Measurements from ENCODE around the gene GRM2. TPM values are rescaled to one million over a fixed set of nuclear protein-coding genes. Genes with fewer than 3 reads are reported as not detected.

The GRM2 gene
- 0.40 TPM for total RNA-seq

GRCh38 chr3:51706788-51707731 is at the start of gene GRM2:
Gene GRM2, plus strand, starts transcription at chr3:51707068. Its CDS starts 1,916 bp downstream, at chr3:51708984.
- ATAC-seq (peak; percentile 91), DNase-seq (ENCODE audit: low spot score) (peak; percentile 84)
- intact Hi-C loops (cut with DNase I), result no loop called here

- no peak for ATAC-seq
- no peak for DNase-seq (ENCODE audit: low spot score)
- intact Hi-C loops (cut with DNase I), result no loop called here
Measured at GRCh38 chr3:51657234-51657633, 49.6 kb upstream of the GRM2 start.

- no peak for ATAC-seq
- intact Hi-C loops (cut with DNase I), result no loop called here
- DNase-seq (ENCODE audit: low spot score), result no peak
Measured at GRCh38 chr3:51659942-51660341, 46.9 kb upstream of the GRM2 start.

GRCh38 chr3:51662456-51662855 is 44.4 kb upstream of the GRM2 start:
- intact Hi-C loops (cut with DNase I), result no loop called here
- ATAC-seq (no peak), DNase-seq (ENCODE audit: low spot score) (no peak)

GRCh38 chr3:51668756-51669155 is 38.1 kb upstream of the GRM2 start:
- no peak for ATAC-seq

DNA sequence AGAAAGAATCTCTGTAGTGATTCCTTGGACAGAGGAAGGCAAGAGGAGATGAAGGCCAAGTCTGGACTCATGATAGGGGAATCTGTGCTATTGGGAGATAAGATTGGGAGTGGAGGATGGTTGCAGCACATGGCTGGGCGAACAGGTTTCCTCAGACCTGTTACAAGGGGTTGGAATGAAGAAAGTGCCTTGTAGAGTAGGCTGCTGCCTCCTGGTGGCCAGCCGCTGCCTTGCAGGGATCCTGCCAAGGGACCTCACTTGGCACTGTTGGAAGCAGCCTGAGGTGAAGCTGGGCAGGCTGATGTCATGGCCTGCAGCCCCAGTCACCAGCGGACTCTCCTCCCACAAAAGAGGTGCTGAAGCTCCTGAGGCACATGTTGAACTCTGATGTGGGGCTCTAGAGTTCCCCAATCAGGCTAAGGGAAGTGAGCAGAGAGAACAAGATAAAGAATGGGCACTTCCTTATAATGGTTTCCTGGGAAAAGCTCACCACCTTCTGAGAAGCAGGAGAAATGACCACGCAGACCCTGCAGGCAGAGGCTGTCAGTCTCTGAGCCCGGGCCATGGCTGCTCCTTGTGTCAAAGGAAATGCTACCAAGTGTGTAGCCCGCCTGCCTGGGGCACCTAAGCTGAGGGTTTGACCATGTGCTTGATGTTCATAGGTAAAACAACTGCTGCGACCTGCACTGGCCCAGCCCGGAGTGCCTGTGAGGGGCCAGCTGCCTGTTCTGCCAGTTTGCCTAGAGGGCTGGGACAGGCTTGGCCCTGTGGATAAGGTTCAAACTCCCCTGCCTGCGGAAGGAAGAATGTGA is 37.4 kb upstream of the GRM2 start:
- intact Hi-C loops (cut with DNase I), result no loop called here
- peak; percentile 90 for DNase-seq (ENCODE audit: low spot score)
- ATAC-seq, result peak; percentile 60

More at GRCh38 chr3:51668756-51669155, 38.1 kb upstream of the GRM2 start:
- DNase-seq (ENCODE audit: low spot score), result peak; percentile 51
- intact Hi-C loops (cut with DNase I), result no loop called here

- intact Hi-C loops (cut with DNase I), result no loop called here
- DNase-seq (ENCODE audit: low spot score) (peak; percentile 47), ATAC-seq (no peak)
Measured at GRCh38 chr3:51670053-51670822, 36.6 kb upstream of the GRM2 start.

DNA sequence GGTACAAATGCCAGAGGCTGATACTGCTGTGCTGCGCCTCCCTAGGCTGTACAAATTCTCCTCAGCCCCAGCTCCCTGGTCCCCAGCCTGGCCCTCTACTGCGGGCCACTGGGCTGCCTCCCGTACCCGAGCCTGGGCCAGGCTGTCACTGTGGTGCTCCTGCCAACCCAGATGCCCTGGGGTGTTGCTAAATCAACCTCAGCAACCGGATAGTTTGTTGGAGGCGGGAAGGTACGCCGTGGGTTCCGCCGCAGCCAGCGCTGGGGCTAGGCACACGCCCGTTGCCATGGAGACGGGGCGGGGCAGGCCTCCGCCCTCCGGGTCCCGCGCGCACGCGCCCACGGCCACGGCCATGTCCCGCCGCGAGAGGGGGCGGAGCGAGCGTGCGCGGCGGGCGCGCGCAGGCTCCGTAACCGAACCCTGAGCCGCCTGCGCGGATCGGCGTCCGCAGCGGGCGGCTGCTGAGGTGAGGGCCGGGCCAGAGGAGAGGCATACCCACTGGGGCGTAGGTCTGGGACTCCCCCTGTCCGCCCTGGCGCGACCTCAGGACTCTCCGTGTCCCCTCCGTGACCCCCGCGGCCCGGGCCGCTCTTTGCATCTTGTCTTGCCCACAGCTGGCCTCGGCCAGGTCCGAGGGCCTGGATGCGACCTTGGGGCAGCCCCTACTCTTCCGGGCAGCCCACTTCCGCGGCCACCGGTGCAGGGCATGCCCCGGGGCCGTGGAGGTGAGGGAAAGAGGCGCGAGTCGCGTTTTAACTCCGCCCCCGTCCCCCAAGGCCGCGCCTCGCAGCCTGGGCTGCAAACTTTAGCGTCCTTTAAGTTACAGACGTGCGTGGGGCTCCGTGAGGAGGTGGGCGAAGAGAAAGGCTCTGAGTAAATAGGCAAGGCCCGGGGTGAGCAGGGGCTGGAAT is 35.8 kb upstream of the GRM2 start, which contains the start of gene TEX264:
TEX264 (plus strand) TSS at position 430 of the 911 bp plus-strand sequence. CDS start 3,053 bp downstream, outside the sequence.
- ATAC-seq (peak; percentile 94), DNase-seq (ENCODE audit: low spot score) (peak; percentile 94)
- intact Hi-C loops (cut with DNase I), result no loop called here

GRCh38 chr3:51671734-51672475 is 35.0 kb upstream of the GRM2 start:
- ATAC-seq, result peak; percentile 72

GRCh38 chr3:51673181-51673801 is 33.6 kb upstream of the GRM2 start:
- ATAC-seq (no peak), DNase-seq (ENCODE audit: low spot score) (peak; percentile 27)
- intact Hi-C loops (cut with DNase I), result no loop called here

More at GRCh38 chr3:51671734-51672475, 35.0 kb upstream of the GRM2 start:
- intact Hi-C loops (cut with DNase I), result no loop called here
- peak; percentile 75 for DNase-seq (ENCODE audit: low spot score)

- ATAC-seq, result no peak
- intact Hi-C loops (cut with DNase I), result no loop called here
- DNase-seq (ENCODE audit: low spot score), result peak; percentile 45
Measured at GRCh38 chr3:51673802-51674654, 32.8 kb upstream of the GRM2 start.

DNA sequence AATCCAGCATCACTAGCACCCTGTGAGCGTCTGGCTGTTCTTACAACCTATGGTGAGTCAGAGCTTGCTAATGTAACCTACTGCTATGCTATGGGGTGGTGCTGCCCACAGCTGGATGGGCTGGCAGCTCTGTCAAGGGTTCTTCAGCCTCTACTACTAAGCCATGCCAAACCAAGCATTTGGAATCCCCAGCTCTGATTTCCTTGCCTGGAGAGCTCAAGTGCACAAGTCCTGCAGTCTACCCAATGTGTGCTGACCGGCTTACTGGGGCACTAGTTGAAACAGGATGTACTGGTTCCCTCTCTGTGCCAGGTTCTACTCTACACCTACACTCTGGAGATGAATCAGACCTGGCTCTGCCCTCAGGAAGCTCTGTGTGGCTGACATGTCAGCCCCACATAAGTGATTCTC is 31.7 kb upstream of the GRM2 start:
- intact Hi-C loops (cut with DNase I), result loop anchor here (5.0 kb wide), 1 partner anchor 173 kb away; the partner anchor contains the start of gene DCAF1
- peak; percentile 6 for DNase-seq (ENCODE audit: low spot score)
- no peak for ATAC-seq

GRCh38 chr3:51676102-51676640 is 30.7 kb upstream of the GRM2 start:
- ATAC-seq (no peak), DNase-seq (ENCODE audit: low spot score) (no peak)
- intact Hi-C loops (cut with DNase I), result loop anchor here (5.0 kb wide), 1 partner anchor 174 kb away; the partner anchor contains the start of gene DCAF1

GRCh38 chr3:51677358-51677757 is 29.5 kb upstream of the GRM2 start:
- intact Hi-C loops (cut with DNase I), result loop anchor here (5.0 kb wide), 1 partner anchor 175 kb away; the partner anchor contains the start of gene DCAF1
- ATAC-seq, result no peak
- no peak for DNase-seq (ENCODE audit: low spot score)

- intact Hi-C loops (cut with DNase I), result loop anchor here (5.0 kb wide), 1 partner anchor 176 kb away; the partner anchor contains the start of gene DCAF1
- DNase-seq (ENCODE audit: low spot score), result no peak
- no peak for ATAC-seq
Measured at GRCh38 chr3:51678186-51678585, 28.7 kb upstream of the GRM2 start.
